OCI-LY3 (cell line): ENCODE measurements around the gene GPR21.

ENCODE experiments used
- H2AFZ ChIP-seq: fragments of 200-600, 300-600 bp; shearing (Covaris generic); 2 replicates; pipeline ENCODE4 v1.6.0; 2014; ENCODE audit warnings: antibody characterized with exemption, low read depth, low read length
- H3K27ac ChIP-seq: fragments of 200-600, 300-600 bp; sonication (generic); 2 replicates; pipeline ENCODE4 v1.5.1; 2014; ENCODE audit warnings: mild to moderate bottlenecking, low read length, moderate library complexity, mixed read lengths
- H3K27me3 ChIP-seq: fragments of 200-600, 300-600 bp; sonication (generic); 2 replicates; pipeline ENCODE4 v1.6.1; 2014; ENCODE audit warnings: low read depth, low read length, mixed read lengths
- H3K36me3 ChIP-seq: fragments of 200-600, 300-600 bp; sonication (generic); replicated peaks from 2 replicates; pipeline ENCODE3; 2014; ENCODE audit warnings: low read depth, low read length, mixed read lengths
- H3K4me1 ChIP-seq: fragments of 300-600, 200-600 bp; sonication (generic); 2 replicates; pipeline ENCODE4 v1.6.1; 2014; ENCODE audit warnings: low read length, mixed read lengths
- H3K4me2 ChIP-seq: fragments of 200-600, 300-600 bp; sonication (generic); 2 replicates; pipeline ENCODE4 v1.6.1; 2014; ENCODE audit warnings: low read length, mixed read lengths
- H3K4me3 ChIP-seq: fragments of 300-600, 200-600 bp; sonication (generic); 2 replicates; pipeline ENCODE4 v1.5.1; 2014; ENCODE audit warnings: antibody characterized with exemption, mild to moderate bottlenecking, low read length, moderate library complexity
- H3K79me2 ChIP-seq: fragments of 300-600, 200-600 bp; shearing (Covaris generic); 2 replicates; pipeline ENCODE4 v1.6.1; 2014; ENCODE audit warnings: mild to moderate bottlenecking, low read length, mixed read lengths
- H3K9ac ChIP-seq: fragments of 300-600, 200-600 bp; shearing (Covaris generic); 2 replicates; pipeline ENCODE4 v1.6.0; 2014; ENCODE audit warnings: mild to moderate bottlenecking, low read length, moderate library complexity
- H3K9me3 ChIP-seq: fragments of 200-600, 300-600 bp; shearing (Covaris generic); 2 replicates; pipeline ENCODE4 v1.6.1; 2014; ENCODE audit warnings: low read length, mixed read lengths; ENCODE audit not compliant: insufficient read depth
- H4K20me1 ChIP-seq: fragments of 200-600, 300-600 bp; sonication (generic); 2 replicates; pipeline ENCODE4 v1.6.1; 2016; ENCODE audit warnings: low read length, mixed read lengths; ENCODE audit not compliant: insufficient read depth
- CTCF ChIP-seq: fragments of 200-600, 300-600 bp; sonication (generic); IDR thresholded peaks from 2 replicates; pipeline ENCODE4 v1.5.1; 2014; ENCODE audit warnings: antibody characterized with exemption, low read length, low read depth
- EZH2phosphoT487 ChIP-seq: fragments of 200-600 bp; shearing (Covaris generic); IDR thresholded peaks from 2 replicates; pipeline ENCODE4 v1.6.1; 2018; ENCODE audit warnings: antibody characterized with exemption, mixed run types, low read depth

GPR21 gene

GRCh38 chr9:123083680-123084079 lies 50.2 kb downstream of the GPR21 start:
- Histone ChIP-seq H3K27me3 (no peaks in the 10 kb centered on the region), H3K4me2 (no peak overlapping the region), H2AFZ (no peak overlapping the region), H3K79me2 (no peaks in the 10 kb centered on the region), H4K20me1 (no peaks in the 10 kb centered on the region), H3K9ac (no peak overlapping the region), H3K9me3 (no peaks in the 10 kb centered on the region), H3K4me3 (no peak overlapping the region), H3K4me1 (peaks cover 7% of the 10 kb centered on the region), H3K36me3 (peaks cover 54% of the 10 kb centered on the region), H3K27ac (no peak overlapping the region)
- TF ChIP-seq EZH2phosphoT487 (no peak), CTCF (no peak)

- H3K9ac ChIP-seq, result no peak overlapping the region
- H3K27me3 ChIP-seq, result no peaks in the 10 kb centered on the region
- TF ChIP-seq EZH2phosphoT487, result no peak
- no peak for TF ChIP-seq CTCF
- no peak overlapping the region for H3K4me2 ChIP-seq
- H3K4me1 ChIP-seq, result peaks cover 9% of the 10 kb centered on the region
- peaks cover 53% of the 10 kb centered on the region for H3K36me3 ChIP-seq
- H4K20me1 ChIP-seq, result no peaks in the 10 kb centered on the region
- no peaks in the 10 kb centered on the region for H3K9me3 ChIP-seq
- no peak overlapping the region for H2AFZ ChIP-seq
- no peak overlapping the region for H3K4me3 ChIP-seq
- H3K27ac ChIP-seq, result no peak overlapping the region
- H3K79me2 ChIP-seq, result no peaks in the 10 kb centered on the region
Observed at GRCh38 chr9:123084256-123084655, 50.8 kb downstream of the GPR21 start.
